ENCODE measurements around the gene SAP130. TPM values are rescaled to one million over a fixed set of nuclear protein-coding genes. Genes with fewer than 3 reads are reported as not detected.
A peak's percentile ranks its signal among the peaks of the same experiment; 100 is the strongest.

The SAP130 gene
- total RNA-seq, 1 experiment from 2014 or later = 18.8 TPM

- Mint-ChIP-seq H3K4me3 (ENCODE audit: unreplicated experiment) (no peak overlapping the region), H3K4me1 (ENCODE audit: insufficient read depth, unreplicated experiment) (no peaks in the 10 kb centered on the region), H3K27ac (ENCODE audit: low read depth, unreplicated experiment) (no peak overlapping the region), H3K36me3 (ENCODE audit: insufficient read depth, unreplicated experiment) (peaks cover 6% of the 10 kb centered on the region), H3K9me3 (ENCODE audit: unreplicated experiment) (peaks cover 33% of the 10 kb centered on the region), H3K27me3 (ENCODE audit: insufficient read depth, unreplicated experiment) (peaks cover 14% of the 10 kb centered on the region)
- BruUV-seq (replicated peaks) = no TSS peak
- ChIA-PET POLR2A (interaction anchor here (1.0 kb wide), 1 partner anchor 9 kb away, joined by 3 read pairs; the partner anchor contains the start of gene SAP130), CTCF (no interaction called here)
- intact Hi-C loops (cut with micrococcal nuclease) = no loop called here
- no peak for TF ChIP-seq CTCF (IDR thresholded peaks at IDR 0.05; ENCODE audit: unreplicated experiment)
- no peak for DNase-seq (ENCODE audit: unreplicated experiment)
These were observed 9.8 kb upstream of the SAP130 start for GRCh38 chr2:128037649-128038048.

GRCh38 chr2:128036748-128037607 lies 9.1 kb upstream of the SAP130 start:
- POLR2A ChIA-PET = no interaction called here

GRCh38 chr2:128032092-128032491 lies 4.2 kb upstream of the SAP130 start:
- Mint-ChIP-seq H3K27ac (ENCODE audit: low read depth, unreplicated experiment) (no peak overlapping the region), H3K36me3 (ENCODE audit: insufficient read depth, unreplicated experiment) (peaks cover 6% of the 10 kb centered on the region), H3K4me1 (ENCODE audit: insufficient read depth, unreplicated experiment) (peaks cover 7% of the 10 kb centered on the region), H3K27me3 (ENCODE audit: insufficient read depth, unreplicated experiment) (no peaks in the 10 kb centered on the region), H3K9me3 (ENCODE audit: unreplicated experiment) (peaks cover 15% of the 10 kb centered on the region), H3K4me3 (ENCODE audit: unreplicated experiment) (no peak overlapping the region)
- no peak for DNase-seq (ENCODE audit: unreplicated experiment)
- intact Hi-C loops (cut with micrococcal nuclease) = no loop called here
- BruUV-seq (replicated peaks) = no TSS peak
- TF ChIP-seq CTCF (IDR thresholded peaks at IDR 0.05; ENCODE audit: unreplicated experiment) = no peak
- ChIA-PET POLR2A (no interaction called here), CTCF (no interaction called here)

More at GRCh38 chr2:128036748-128037607, 9.1 kb upstream of the SAP130 start:
- intact Hi-C loops (cut with micrococcal nuclease) = no loop called here
- CTCF ChIA-PET = no interaction called here
- Mint-ChIP-seq H3K4me3 (ENCODE audit: unreplicated experiment) (no peak overlapping the region), H3K36me3 (ENCODE audit: insufficient read depth, unreplicated experiment) (peaks cover 6% of the 10 kb centered on the region), H3K27me3 (ENCODE audit: insufficient read depth, unreplicated experiment) (peaks cover 14% of the 10 kb centered on the region), H3K9me3 (ENCODE audit: unreplicated experiment) (peaks cover 31% of the 10 kb centered on the region), H3K4me1 (ENCODE audit: insufficient read depth, unreplicated experiment) (no peaks in the 10 kb centered on the region), H3K27ac (ENCODE audit: low read depth, unreplicated experiment) (no peak overlapping the region)
- no peak for TF ChIP-seq CTCF (IDR thresholded peaks at IDR 0.05; ENCODE audit: unreplicated experiment)
- DNase-seq (ENCODE audit: unreplicated experiment) = no peak
- no TSS peak for BruUV-seq (replicated peaks)

- intact Hi-C loops (cut with micrococcal nuclease) = loop anchor here (5.0 kb wide), 1 partner anchor 146 kb away; no protein-coding TSS in a partner anchor
- Mint-ChIP-seq H3K4me3 (ENCODE audit: unreplicated experiment) (peak overlapping the region; percentile 92), H3K4me1 (ENCODE audit: insufficient read depth, unreplicated experiment) (peaks cover 7% of the 10 kb centered on the region), H3K27me3 (ENCODE audit: insufficient read depth, unreplicated experiment) (no peaks in the 10 kb centered on the region), H3K27ac (ENCODE audit: low read depth, unreplicated experiment) (no peak overlapping the region), H3K9me3 (ENCODE audit: unreplicated experiment) (peaks cover 7% of the 10 kb centered on the region), H3K36me3 (ENCODE audit: insufficient read depth, unreplicated experiment) (peaks cover 12% of the 10 kb centered on the region)
- no peak for TF ChIP-seq CTCF (IDR thresholded peaks at IDR 0.05; ENCODE audit: unreplicated experiment)
- DNase-seq (ENCODE audit: unreplicated experiment) = no peak
- BruUV-seq (replicated peaks) = no TSS peak
- ChIA-PET POLR2A (interaction anchor here (0.6 to 2.6 kb wide), 10 partner anchors 10 to 635 kb away, joined by 3 to 27 read pairs (median 3); partner anchors contain the start of genes IWS1, UGGT1 and WDR33), CTCF (interaction anchor here (0.6 to 1.2 kb wide), 2 partner anchors 36 to 152 kb away, joined by 3 to 4 read pairs; no protein-coding TSS in a partner anchor)
These were observed 802 bp upstream of the SAP130 start for GRCh38 chr2:128028668-128029054.

Data from MCF 10A (cell line).